K562 (cell line): Measurements from ENCODE around the gene ATRNL1. TPM values are rescaled to one million over a fixed set of nuclear protein-coding genes. Genes with fewer than 3 reads are reported as not detected.

Experiments used
- ATAC-seq: fragments of 200-7000 bp; cut with Tn5 transposase; 3 replicates; pipeline ENCODE4 v1.9.1; 2020; ENCODE audit warnings: moderate library complexity
- BruUV-seq: library from RNA; stranded (reverse); fragments of 400-500 nt; replicated peaks from 2 replicates; lab custom pipeline; 2021; lab: Mats Ljungman, UMichigan
- CTCF ChIA-PET: fragments of 300-600 bp; formaldehyde crosslinking; extraction: SDS; loops from one replicate; lab custom pipeline; 2021; ENCODE audit warnings: low intra/inter-chr PET ratio; lab: Yijun Ruan, JAX
- POLR2A ChIA-PET: fragments of 300-600, 350-650 bp; sonication (Branson Sonifier 250); formaldehyde crosslinking; extraction: SDS; loops from one replicate; lab custom pipeline; 2021; ENCODE audit warnings: antibody characterized with exemption, inconsistent platforms; lab: Yijun Ruan, JAX
- DNase-seq, 4 experiments: peaks; one replicate each; pipeline versions ENCODE4 v3.0.0 to v3.0.0-alpha.2; 2011 to 2018; ENCODE audit warnings: low spot score in 3 of 4, mixed read lengths in 3 of 4; ENCODE audit errors: extremely low read depth in 1 of 4
- FAIRE-seq: peaks from 2 replicates; lab custom pipeline; 2011; peaks lifted over from hg19 to GRCh38; lab: Jason Lieb, UNC
- H2AFZ ChIP-seq: 2 replicates; pipeline ENCODE4 v1.6.0; 2011; ENCODE audit warnings: low read depth, low read length, control low read depth, inconsistent platforms
- H3K27ac ChIP-seq: fragments of 200-600 bp; 3 replicates; pipeline ENCODE4 v1.8.0; 2011; ENCODE audit warnings: low read depth, mild to moderate bottlenecking, control low read depth, inconsistent platforms, low read length, moderate library complexity, mixed read lengths; ENCODE audit errors: extremely low read depth
- H3K27me3 ChIP-seq, 2 experiments: fragments of 300-600 bp in 1 of 2; 2 replicates in 1 of 2; 3 replicates in 1 of 2; pipeline versions ENCODE4 v1.6.0 to v1.8.0; 2011; ENCODE audit warnings: inconsistent platforms in 2 of 2, low read length in 2 of 2, mild to moderate bottlenecking in 1 of 2, mixed read lengths in 1 of 2, moderate library complexity in 1 of 2; ENCODE audit not compliant: control insufficient read depth in 2 of 2, insufficient read depth in 2 of 2
- H3K36me3 ChIP-seq: fragments of 300-600 bp; 3 replicates; pipeline ENCODE4 v1.8.0; 2011; ENCODE audit warnings: mild to moderate bottlenecking, low read length, inconsistent platforms; ENCODE audit not compliant: control insufficient read depth, insufficient read depth
- H3K4me1 ChIP-seq, 2 experiments: fragments of 200-600 bp in 1 of 2; replicated peaks in 1 of 2; 2 replicates in 1 of 2; 3 replicates in 1 of 2; pipeline versions ENCODE4 v1.5.1 to v1.8.0; 2011; ENCODE audit warnings: inconsistent platforms in 2 of 2, low read length in 2 of 2, mild to moderate bottlenecking in 1 of 2, mixed read lengths in 1 of 2, moderate library complexity in 1 of 2; ENCODE audit not compliant: control insufficient read depth in 2 of 2, insufficient read depth in 2 of 2
- H3K4me2 ChIP-seq: 2 replicates; pipeline ENCODE4 v1.6.1; 2011; ENCODE audit warnings: low read length, control low read depth, inconsistent platforms, mixed read lengths; ENCODE audit not compliant: insufficient read depth
- H3K4me3 ChIP-seq: fragments of 200-600 bp; sonication (generic), shearing (Covaris generic); 2 replicates; pipeline ENCODE4 v1.5.1; 2016; ENCODE audit warnings: control low read depth, inconsistent platforms
- H3K79me2 ChIP-seq: fragments of 200-600 bp; 3 replicates; pipeline ENCODE4 v1.8.0; 2011; ENCODE audit warnings: low read length, inconsistent platforms; ENCODE audit not compliant: control insufficient read depth, insufficient read depth
- H3K9ac ChIP-seq, 2 experiments: 2 replicates each; pipeline versions ENCODE4 v1.6.0 to v1.6.1; 2011; ENCODE audit warnings: low read depth in 2 of 2, low read length in 2 of 2, control low read depth in 1 of 2, inconsistent platforms in 1 of 2, mild to moderate bottlenecking in 1 of 2, mixed read lengths in 1 of 2; ENCODE audit not compliant: insufficient read depth in 1 of 2
- H3K9me1 ChIP-seq: one replicate; pipeline ENCODE4 v1.6.0; 2011; ENCODE audit warnings: inconsistent platforms, mild to moderate bottlenecking, low read length, moderate library complexity; ENCODE audit not compliant: control insufficient read depth, insufficient read depth
- H3K9me3 ChIP-seq: replicated peaks from 2 replicates; pipeline ENCODE4 v1.5.1; 2011; ENCODE audit warnings: low read depth, low read length, inconsistent platforms; ENCODE audit not compliant: control insufficient read depth, insufficient read depth
- H4K20me1 ChIP-seq: replicated peaks from 2 replicates; pipeline ENCODE4 v1.6.1; 2011; ENCODE audit warnings: low read length, inconsistent platforms, mixed read lengths; ENCODE audit not compliant: control insufficient read depth, insufficient read depth
- BDP1 ChIP-seq: IDR thresholded peaks from 3 replicates; pipeline ENCODE4 v1.6.1; 2011; ENCODE audit not compliant: insufficient read length, insufficient read depth
- CHCHD3 ChIP-seq: fragments of 250-450 bp; sonication (Bioruptor Pico); IDR thresholded peaks from 2 replicates; pipeline ENCODE4 v2.1.2; 2022; ENCODE audit warnings: mild to moderate bottlenecking
- CREBBP ChIP-seq: IDR thresholded peaks from one replicate; pipeline ENCODE4 v1.6.1; 2012; ENCODE audit warnings: low read depth, mild to moderate bottlenecking, control low read depth, inconsistent platforms, low read length
- DMBX1 ChIP-seq: fragments of 250-450 bp; sonication (Bioruptor Pico); IDR thresholded peaks from 2 replicates; pipeline ENCODE4 v1.8.0; 2022; ENCODE audit warnings: inconsistent platforms, mild to moderate bottlenecking, moderate library complexity, borderline replicate concordance
- FOXA3 ChIP-seq, 2 experiments: fragments of 450-650 bp in 1 of 2; sonication (generic) in 1 of 2; formaldehyde crosslinking; IDR thresholded peaks in 1 of 2; conservative IDR thresholded peaks in 1 of 2; 2 replicates each; pipeline versions ENCODE4 v1.4.0 to v1.8.0; 2020 to 2022; ENCODE audit warnings: mild to moderate bottlenecking in 2 of 2, missing genetic modification reagents in 1 of 2
- GTF2E2 ChIP-seq: fragments of 200-800 bp; sonication (Bioruptor generic); IDR thresholded peaks from 2 replicates; pipeline ENCODE4 v1.6.1; 2016; ENCODE audit warnings: missing genetic modification characterization, missing compliant biosample characterization
- JUNB ChIP-seq: fragments of 450-650 bp; formaldehyde crosslinking; conservative IDR thresholded peaks from 2 replicates; pipeline ENCODE4 v1.4.0; 2020; ENCODE audit warnings: mild to moderate bottlenecking
- MXI1 ChIP-seq: IDR thresholded peaks from 2 replicates; pipeline ENCODE4 v1.6.1; 2011; ENCODE audit warnings: low read depth, mild to moderate bottlenecking, improper control_type of control experiment, low read length
- NCOA6 ChIP-seq: fragments of 450-650 bp; IDR thresholded peaks from 2 replicates; pipeline ENCODE4 v1.6.1; 2017; ENCODE audit warnings: mild to moderate bottlenecking
- NEUROD1 ChIP-seq: fragments of 150-350 bp; IDR thresholded peaks from 2 replicates; pipeline ENCODE4 v1.6.1; 2014; ENCODE audit warnings: borderline replicate concordance, low read length, low read depth; ENCODE audit not compliant: partially characterized antibody
- NR2C1 ChIP-seq, 2 experiments: fragments of 450-650 bp; IDR thresholded peaks; 2 replicates each; pipeline ENCODE4 v1.6.1; 2017; ENCODE audit warnings: mild to moderate bottlenecking in 2 of 2, antibody characterized with exemption in 1 of 2, inconsistent platforms in 1 of 2, missing compliant biosample characterization in 1 of 2, missing genetic modification characterization in 1 of 2
- PHF21A ChIP-seq: fragments of 450-650 bp; IDR thresholded peaks from 2 replicates; pipeline ENCODE4 v1.6.1; 2017; ENCODE audit warnings: low read depth, borderline replicate concordance
- SMARCA5 ChIP-seq: fragments of 450-650 bp; IDR thresholded peaks from 2 replicates; pipeline ENCODE4 v1.6.1; 2016
- ZNF232 ChIP-seq: sonication (generic); formaldehyde crosslinking; IDR thresholded peaks from 2 replicates; pipeline ENCODE4 v1.8.0; 2022; ENCODE audit warnings: mild to moderate bottlenecking, missing genetic modification reagents
- WGBS: fragments of 100-300 bp; shearing (Covaris generic); methylation state at CpG from one replicate; pipeline ENCODE4 v1.1.6; 2016; ENCODE audit warnings: low coverage, mixed read lengths; ENCODE audit not compliant: insufficient coverage; ENCODE audit errors: missing lambda C conversion rate; 5-methylcytosine and 5-hydroxymethylcytosine counted together
- in situ Hi-C: fragments of 300-500 bp; cut with MboI; formaldehyde crosslinking; loops from 4 replicates; pipeline ENCODE4 v1.15.0; 2018; ENCODE audit warnings: inconsistent platforms, mixed read lengths
- intact Hi-C: fragments of 100-400 bp; cut with micrococcal nuclease; formaldehyde crosslinking; loops from 2 replicates; pipeline ENCODE4 v1.14.2; 2022
- polyA plus RNA-seq, 8 experiments: library from polyadenylated mRNA; depleted of rRNA in 4 of 8; stranded (reverse) in 5 of 8; unstranded in 3 of 8; fragments of >200 nt; fragmentation: Nextera tagmentation in 2 of 8; fragmentation: Illumina TruSeq in 1 of 8; extraction: Ambion mirVana in 2 of 8; extraction: Trizol in 1 of 8; gene quantifications; 2 replicates each; pipeline versions ENCODE4 v1.2.1 to v1.2.3, GENCODE V29; 2011 to 2014; ENCODE audit warnings: inconsistent platforms in 1 of 8, missing spikeins in 1 of 8
- total RNA-seq, 7 experiments: library from RNA; depleted of rRNA in 6 of 7; stranded (reverse); fragments of >200 nt in 6 of 7; fragmentation: Illumina TruSeq in 2 of 7; extraction: Trizol in 2 of 7; gene quantifications; 2 replicates each; pipeline versions ENCODE4 v1.2.1 to v1.2.3, GENCODE V29; 2011 to 2021; ENCODE audit warnings: low replicate concordance in 1 of 7
- TF ChIP-seq, protein P1 (sequence below): fragments of 250-450 bp; sonication (Bioruptor Pico); IDR thresholded peaks from 2 replicates; pipeline ENCODE4 v1.9.0; 2021; ENCODE audit warnings: mild to moderate bottlenecking, inconsistent platforms
- TF ChIP-seq, protein P2 (sequence below): IDR thresholded peaks from 2 replicates; pipeline ENCODE4 v1.6.1; 2011; ENCODE audit warnings: borderline replicate concordance, low read depth, mild to moderate bottlenecking, moderate library complexity, low read length; ENCODE audit not compliant: insufficient read depth, poor library complexity, severe bottlenecking
- TF ChIP-seq, protein P3 (sequence below), 3 experiments: fragments of 200-800 bp in 1 of 3; sonication (Bioruptor generic) in 1 of 3; sonication (generic) in 1 of 3; formaldehyde crosslinking in 1 of 3; IDR thresholded peaks; 2 replicates each; pipeline versions ENCODE4 v1.6.1 to v1.8.0; 2016 to 2022; ENCODE audit warnings: mild to moderate bottlenecking in 2 of 3, missing compliant biosample characterization in 2 of 3, missing genetic modification characterization in 2 of 3, missing genetic modification reagents in 1 of 3

Gene ATRNL1
- total and polyA plus RNA-seq, 9 of the 15 experiments (the other 6 are each of a cell fraction or from before 2014, with no cell fraction given): 0.18 TPM; not detected in 8

GRCh38 chr10:115830265-115830970 is 737.3 kb downstream of the ATRNL1 start:
- Histone ChIP-seq H2AFZ (no peak overlapping the region), H3K27ac (no peak overlapping the region), H3K9me3 (no peaks in the 10 kb centered on the region), H3K4me2 (no peak overlapping the region), H3K9ac (no peak overlapping the region), H3K27me3 (no peaks in the 10 kb centered on the region), H3K4me3 (no peak overlapping the region), H4K20me1 (no peaks in the 10 kb centered on the region), H3K79me2 (no peaks in the 10 kb centered on the region), H3K4me1 (no peaks in the 10 kb centered on the region), H3K36me3 (no peaks in the 10 kb centered on the region), H3K9me1 (no peaks in the 10 kb centered on the region)
- ATAC-seq (no peak), FAIRE-seq (no peak), DNase-seq (no peak)
- no TSS peak for BruUV-seq
- WGBS: 3% methylated on average over 3 of the region's 3 CpGs
- TF ChIP-seq PHF21A: no peak
- no peak for TF ChIP-seq NCOA6
- TF ChIP-seq FOXA3 (CRISPR knock-in tag; conservative IDR thresholded peaks at IDR 0.05 in 1 of 2, IDR thresholded peaks at IDR 0.05 in 1 of 2): no peak
- no peak for TF ChIP-seq JUNB (CRISPR knock-in tag)
- TF ChIP-seq, protein P1, sequence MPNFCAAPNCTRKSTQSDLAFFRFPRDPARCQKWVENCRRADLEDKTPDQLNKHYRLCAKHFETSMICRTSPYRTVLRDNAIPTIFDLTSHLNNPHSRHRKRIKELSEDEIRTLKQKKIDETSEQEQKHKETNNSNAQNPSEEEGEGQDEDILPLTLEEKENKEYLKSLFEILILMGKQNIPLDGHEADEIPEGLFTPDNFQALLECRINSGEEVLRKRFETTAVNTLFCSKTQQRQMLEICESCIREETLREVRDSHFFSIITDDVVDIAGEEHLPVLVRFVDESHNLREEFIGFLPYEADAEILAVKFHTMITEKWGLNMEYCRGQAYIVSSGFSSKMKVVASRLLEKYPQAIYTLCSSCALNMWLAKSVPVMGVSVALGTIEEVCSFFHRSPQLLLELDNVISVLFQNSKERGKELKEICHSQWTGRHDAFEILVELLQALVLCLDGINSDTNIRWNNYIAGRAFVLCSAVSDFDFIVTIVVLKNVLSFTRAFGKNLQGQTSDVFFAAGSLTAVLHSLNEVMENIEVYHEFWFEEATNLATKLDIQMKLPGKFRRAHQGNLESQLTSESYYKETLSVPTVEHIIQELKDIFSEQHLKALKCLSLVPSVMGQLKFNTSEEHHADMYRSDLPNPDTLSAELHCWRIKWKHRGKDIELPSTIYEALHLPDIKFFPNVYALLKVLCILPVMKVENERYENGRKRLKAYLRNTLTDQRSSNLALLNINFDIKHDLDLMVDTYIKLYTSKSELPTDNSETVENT: no peak
- no peak for TF ChIP-seq MXI1
- TF ChIP-seq CHCHD3 (CRISPR knock-in tag): no peak
- TF ChIP-seq, protein P2, sequence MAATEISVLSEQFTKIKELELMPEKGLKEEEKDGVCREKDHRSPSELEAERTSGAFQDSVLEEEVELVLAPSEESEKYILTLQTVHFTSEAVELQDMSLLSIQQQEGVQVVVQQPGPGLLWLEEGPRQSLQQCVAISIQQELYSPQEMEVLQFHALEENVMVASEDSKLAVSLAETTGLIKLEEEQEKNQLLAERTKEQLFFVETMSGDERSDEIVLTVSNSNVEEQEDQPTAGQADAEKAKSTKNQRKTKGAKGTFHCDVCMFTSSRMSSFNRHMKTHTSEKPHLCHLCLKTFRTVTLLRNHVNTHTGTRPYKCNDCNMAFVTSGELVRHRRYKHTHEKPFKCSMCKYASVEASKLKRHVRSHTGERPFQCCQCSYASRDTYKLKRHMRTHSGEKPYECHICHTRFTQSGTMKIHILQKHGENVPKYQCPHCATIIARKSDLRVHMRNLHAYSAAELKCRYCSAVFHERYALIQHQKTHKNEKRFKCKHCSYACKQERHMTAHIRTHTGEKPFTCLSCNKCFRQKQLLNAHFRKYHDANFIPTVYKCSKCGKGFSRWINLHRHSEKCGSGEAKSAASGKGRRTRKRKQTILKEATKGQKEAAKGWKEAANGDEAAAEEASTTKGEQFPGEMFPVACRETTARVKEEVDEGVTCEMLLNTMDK: no peak
- no peak for TF ChIP-seq CREBBP
- TF ChIP-seq NR2C1 (IDR thresholded peaks at IDR 0.05): no peak
- TF ChIP-seq NR2C1 (tag; IDR thresholded peaks at IDR 0.05): no peak
- TF ChIP-seq SMARCA5: no peak
- TF ChIP-seq ZNF232 (CRISPR knock-in tag): no peak
- TF ChIP-seq DMBX1 (CRISPR knock-in tag): no peak
- TF ChIP-seq GTF2E2 (tag): no peak
- TF ChIP-seq BDP1: no peak
- TF ChIP-seq NEUROD1: no peak
- TF ChIP-seq, protein P3, sequence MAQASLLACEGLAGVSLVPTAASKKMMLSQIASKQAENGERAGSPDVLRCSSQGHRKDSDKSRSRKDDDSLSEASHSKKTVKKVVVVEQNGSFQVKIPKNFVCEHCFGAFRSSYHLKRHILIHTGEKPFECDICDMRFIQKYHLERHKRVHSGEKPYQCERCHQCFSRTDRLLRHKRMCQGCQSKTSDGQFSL (CRISPR knock-in tag; IDR thresholded peaks at IDR 0.05): no peak
- TF ChIP-seq, protein P3 (tag; IDR thresholded peaks at IDR 0.05): no peak
- intact Hi-C loops: no loop called here
- POLR2A ChIA-PET: no interaction called here
- CTCF ChIA-PET: no interaction called here
- in situ Hi-C loops: no loop called here
